Karpas-422 (cell line): Measurements from ENCODE around the gene ZBTB6. TPM values are rescaled to one million over a fixed set of nuclear protein-coding genes. Genes with fewer than 3 reads are reported as not detected.

Experiments used
- DNase-seq: peaks from one replicate; pipeline ENCODE4 v3.0.0-alpha.2; 2015
- H2AFZ ChIP-seq: fragments of 200-600 bp; sonication (generic); 2 replicates; pipeline ENCODE4 v1.6.1; 2014; ENCODE audit warnings: antibody characterized with exemption, low read length, mixed read lengths
- H3K27ac ChIP-seq: fragments of 200-600 bp; sonication (generic); 2 replicates; pipeline ENCODE4 v1.5.1; 2014; ENCODE audit warnings: mild to moderate bottlenecking, low read length, moderate library complexity
- H3K27me3 ChIP-seq: fragments of 200-600 bp; sonication (generic); 2 replicates; pipeline ENCODE4 v1.6.1; 2014; ENCODE audit warnings: low read length, mixed read lengths
- H3K36me3 ChIP-seq: fragments of 200-600 bp; sonication (generic); 2 replicates; pipeline ENCODE4 v1.6.1; 2014; ENCODE audit warnings: low read length, mixed read lengths; ENCODE audit not compliant: insufficient read depth
- H3K4me1 ChIP-seq: fragments of 200-600 bp; sonication (generic); 2 replicates; pipeline ENCODE4 v1.6.1; 2014; ENCODE audit warnings: mild to moderate bottlenecking, low read length, mixed read lengths
- H3K4me2 ChIP-seq: fragments of 200-600 bp; sonication (generic); 2 replicates; pipeline ENCODE4 v1.6.1; 2014; ENCODE audit warnings: low read length, low read depth, mild to moderate bottlenecking; ENCODE audit not compliant: poor library complexity, severe bottlenecking
- H3K4me3 ChIP-seq: fragments of 200-600 bp; sonication (generic); 2 replicates; pipeline ENCODE4 v1.5.1; 2014; ENCODE audit warnings: mild to moderate bottlenecking, antibody characterized with exemption, low read length, mixed read lengths
- H3K79me2 ChIP-seq: fragments of 200-600 bp; sonication (generic); 2 replicates; pipeline ENCODE4 v1.6.1; 2014; ENCODE audit warnings: mild to moderate bottlenecking, low read length, mixed read lengths
- H3K9ac ChIP-seq: fragments of 200-600 bp; sonication (generic); 2 replicates; pipeline ENCODE4 v1.6.0; 2014; ENCODE audit warnings: low read length
- H3K9me2 ChIP-seq: fragments of 200-600 bp; sonication (generic), shearing (Covaris generic); replicated peaks from 2 replicates; pipeline ENCODE4 v1.6.0; 2014; ENCODE audit warnings: mild to moderate bottlenecking, low read length, moderate library complexity; ENCODE audit not compliant: insufficient read depth
- H3K9me3 ChIP-seq: fragments of 300-700, 200-600 bp; sonication (generic); 2 replicates; pipeline ENCODE4 v1.6.1; 2014; ENCODE audit warnings: low read length, mixed read lengths
- H4K20me1 ChIP-seq: fragments of 200-600 bp; sonication (generic); 2 replicates; pipeline ENCODE4 v1.6.1; 2014; ENCODE audit warnings: mild to moderate bottlenecking, antibody characterized with exemption, low read length, low read depth; ENCODE audit not compliant: insufficient read depth
- total RNA-seq: library from RNA; depleted of rRNA; stranded (reverse); fragments of >200 nt; shearing (Covaris generic); gene quantifications from 2 replicates; pipeline ENCODE4 v1.2.3, GENCODE V29; 2014; ENCODE audit warnings: low replicate concordance

Gene ZBTB6
- total RNA-seq, 1 experiment from 2014 or later: 26.5 TPM

DNA sequence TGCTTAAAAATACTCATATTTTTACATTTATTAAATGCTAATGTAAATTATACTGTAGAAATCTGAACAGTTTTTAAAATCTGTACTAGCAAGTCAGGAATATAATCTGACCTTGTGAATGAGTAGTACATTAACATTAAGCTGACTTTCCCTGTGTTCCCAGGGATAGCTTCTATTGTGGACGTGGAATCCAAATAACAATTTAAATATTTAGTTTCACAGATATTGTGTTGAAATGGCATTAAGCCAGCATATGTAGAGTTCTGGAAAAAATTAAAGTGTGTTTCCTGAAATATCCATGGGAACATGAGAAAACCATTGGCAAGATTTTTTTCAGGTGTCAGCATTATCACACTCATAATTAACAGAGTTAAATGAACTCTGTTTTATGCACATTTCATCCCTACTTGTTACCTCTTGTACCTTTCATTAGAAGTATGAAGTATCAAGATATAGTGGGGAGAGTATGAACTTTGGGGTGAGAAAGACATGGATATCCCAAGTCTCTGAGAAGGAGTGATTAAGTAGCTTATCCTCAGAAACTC lies 33.4 kb upstream of the ZBTB6 start:
- no peak overlapping the region for H2AFZ ChIP-seq
- no peak overlapping the region for H3K9ac ChIP-seq
- no peak overlapping the region for H3K4me3 ChIP-seq
- no peaks in the 10 kb centered on the region for H3K27me3 ChIP-seq
- H3K27ac ChIP-seq: no peak overlapping the region
- no peaks in the 10 kb centered on the region for H3K9me2 ChIP-seq
- no peaks in the 10 kb centered on the region for H3K9me3 ChIP-seq
- H3K4me2 ChIP-seq: no peak overlapping the region
- H3K79me2 ChIP-seq: peaks cover 100% of the 10 kb centered on the region
- peaks cover 16% of the 10 kb centered on the region for H3K4me1 ChIP-seq
- H3K36me3 ChIP-seq: peaks cover 27% of the 10 kb centered on the region; the same call in 1 of the 2 replicates
- no peak for DNase-seq
- H4K20me1 ChIP-seq: peaks cover 5% of the 10 kb centered on the region

DNA sequence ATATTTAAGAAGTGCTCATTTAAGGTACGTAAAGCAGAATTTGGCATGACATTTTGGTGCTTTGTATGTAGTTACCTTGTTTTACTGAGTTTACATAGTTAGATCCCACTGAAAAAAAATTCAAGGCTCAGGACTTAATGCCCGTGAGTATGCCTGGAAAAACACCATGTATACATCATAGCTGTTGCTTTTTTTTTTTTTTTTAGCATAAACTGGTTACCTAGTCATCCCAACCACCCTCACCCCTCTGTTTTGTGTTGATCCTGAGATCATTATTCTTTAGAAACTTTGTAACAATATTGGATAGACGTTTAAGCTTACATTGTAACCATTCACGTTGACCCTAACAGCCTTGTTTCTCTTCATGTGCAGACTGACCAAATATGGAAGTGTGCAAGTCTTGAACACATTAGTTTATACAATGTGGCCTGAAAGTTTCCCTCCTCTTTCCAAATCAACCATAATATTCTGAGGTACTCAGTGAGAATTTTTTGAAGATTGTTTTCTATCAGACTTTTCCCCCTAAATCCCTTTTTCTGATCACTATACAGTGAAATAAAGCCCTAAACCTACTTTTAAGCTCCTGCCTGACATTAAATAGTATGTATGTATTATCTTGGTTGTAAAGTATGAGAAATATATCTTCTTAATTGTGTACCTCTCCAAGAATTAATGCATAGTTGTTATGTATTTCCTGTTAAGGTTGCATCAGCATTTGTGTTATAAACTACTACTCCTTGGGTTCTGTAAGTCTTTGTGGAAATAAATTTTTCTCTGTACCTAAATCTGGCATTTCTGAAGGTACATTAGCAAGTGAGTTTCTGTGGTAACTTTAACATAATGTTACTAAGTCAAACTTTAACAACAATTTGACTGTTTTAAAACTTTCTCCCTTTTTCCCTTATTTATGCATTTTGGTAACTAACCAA lies 32.1 kb upstream of the ZBTB6 start:
- no peak overlapping the region for H3K4me2 ChIP-seq
- H3K9me2 ChIP-seq: no peaks in the 10 kb centered on the region
- H3K27me3 ChIP-seq: no peaks in the 10 kb centered on the region
- H3K9ac ChIP-seq: no peak overlapping the region
- peak overlapping the region; percentile 41; the same call in 1 of the 2 replicates for H3K27ac ChIP-seq
- H3K36me3 ChIP-seq: peaks cover 27% of the 10 kb centered on the region; the same call in 1 of the 2 replicates
- DNase-seq: no peak
- peaks cover 20% of the 10 kb centered on the region for H3K4me1 ChIP-seq
- H3K9me3 ChIP-seq: no peaks in the 10 kb centered on the region
- H3K4me3 ChIP-seq: no peak overlapping the region
- H3K79me2 ChIP-seq: peaks cover 96% of the 10 kb centered on the region
- peaks cover 8% of the 10 kb centered on the region for H4K20me1 ChIP-seq
- no peak overlapping the region for H2AFZ ChIP-seq

DNA sequence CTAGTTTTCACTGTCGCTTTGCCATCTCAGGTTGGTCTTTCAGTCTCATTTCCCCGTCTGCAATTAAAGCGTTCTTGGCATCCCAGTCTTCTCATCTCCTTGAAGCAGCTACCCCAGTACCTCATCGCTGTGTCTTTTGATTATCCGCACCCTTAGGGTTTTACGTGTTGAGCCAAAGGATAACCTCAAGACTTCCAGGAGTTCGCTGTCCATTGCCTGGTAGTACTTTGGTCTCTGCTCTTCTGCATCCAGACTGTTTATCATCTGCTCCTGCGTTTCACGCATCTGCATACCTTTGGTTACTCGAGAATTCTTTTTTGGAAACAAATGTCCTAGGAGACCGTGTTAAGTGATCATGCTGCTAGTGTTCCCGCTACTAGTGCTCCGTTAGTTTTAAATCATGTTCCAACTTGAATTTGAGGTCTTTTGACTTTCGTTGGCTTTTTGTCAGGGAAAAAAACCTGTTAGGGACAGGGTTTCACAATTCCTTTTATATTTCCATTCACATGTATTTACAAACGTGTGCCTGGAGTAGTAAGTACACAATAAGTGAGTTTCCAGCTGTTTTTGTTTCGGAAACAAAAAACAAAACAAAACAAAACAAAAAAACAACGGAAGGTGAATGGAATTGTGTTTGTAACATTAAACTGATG lies 28.6 kb upstream of the ZBTB6 start:
- H3K9me3 ChIP-seq: no peaks in the 10 kb centered on the region
- peaks cover 78% of the 10 kb centered on the region for H3K79me2 ChIP-seq
- peaks cover 8% of the 10 kb centered on the region for H4K20me1 ChIP-seq
- no peaks in the 10 kb centered on the region for H3K9me2 ChIP-seq
- H3K36me3 ChIP-seq: peaks cover 18% of the 10 kb centered on the region
- no peak overlapping the region for H2AFZ ChIP-seq
- peak overlapping the region; percentile 93 for H3K4me2 ChIP-seq
- H3K4me1 ChIP-seq: peaks cover 48% of the 10 kb centered on the region
- no peaks in the 10 kb centered on the region for H3K27me3 ChIP-seq
- DNase-seq: peak; percentile 52
- H3K9ac ChIP-seq: peak overlapping the region; percentile 81
- peak overlapping the region; percentile 53 for H3K27ac ChIP-seq
- peak overlapping the region; percentile 88 for H3K4me3 ChIP-seq

GRCh38 chr9:122940749-122941581 lies 27.8 kb upstream of the ZBTB6 start, which contains the start of gene RABGAP1:
Gene RABGAP1 (plus strand): TSS chr9:122941020. CDS start chr9:122957060, 16,040 bp downstream.
- Histone ChIP-seq H3K36me3 (peaks cover 25% of the 10 kb centered on the region), H3K4me2 (peak within 1 kb of the TSS; percentile 93), H4K20me1 (peaks cover 8% of the 10 kb centered on the region), H3K9me3 (no peaks in the 10 kb centered on the region), H3K79me2 (peaks cover 78% of the 10 kb centered on the region), H3K9me2 (no peaks in the 10 kb centered on the region), H2AFZ (0 out of 2 replicates have a peak within 1 kb of the TSS, but pooled peaks have one; percentile 18), H3K4me1 (peaks cover 48% of the 10 kb centered on the region), H3K9ac (peak within 1 kb of the TSS; percentile 81), H3K27ac (peak within 1 kb of the TSS; percentile 88), H3K27me3 (no peaks in the 10 kb centered on the region), H3K4me3 (peak within 1 kb of the TSS; percentile 88)
- peak; percentile 99 for DNase-seq

GRCh38 chr9:122940454-122940748 lies 27.3 kb upstream of the ZBTB6 start:
- Histone ChIP-seq H3K36me3 (peaks cover 22% of the 10 kb centered on the region), H4K20me1 (peaks cover 8% of the 10 kb centered on the region), H3K27ac (peak overlapping the region; percentile 88), H3K4me1 (peaks cover 45% of the 10 kb centered on the region), H3K9me2 (no peaks in the 10 kb centered on the region), H3K79me2 (peaks cover 78% of the 10 kb centered on the region), H2AFZ (0 out of 2 replicates have a peak overlapping the region, but pooled peaks have one; percentile 18), H3K27me3 (no peaks in the 10 kb centered on the region), H3K4me2 (peak overlapping the region; percentile 89), H3K9me3 (no peaks in the 10 kb centered on the region), H3K9ac (peak overlapping the region; percentile 81), H3K4me3 (peak overlapping the region; percentile 79)
- no peak for DNase-seq

- Histone ChIP-seq H3K4me2 (peak overlapping the region; percentile 89), H3K79me2 (peaks cover 78% of the 10 kb centered on the region), H2AFZ (0 out of 2 replicates have a peak overlapping the region, but pooled peaks have one; percentile 27), H3K4me3 (peak overlapping the region; percentile 79), H4K20me1 (peaks cover 8% of the 10 kb centered on the region), H3K9me2 (no peaks in the 10 kb centered on the region), H3K9ac (peak overlapping the region; percentile 81), H3K27me3 (no peaks in the 10 kb centered on the region), H3K4me1 (peaks cover 44% of the 10 kb centered on the region), H3K27ac (peak overlapping the region; percentile 88), H3K36me3 (peaks cover 16% of the 10 kb centered on the region), H3K9me3 (no peaks in the 10 kb centered on the region)
- DNase-seq: peak; percentile 55
Measured at GRCh38 chr9:122939601-122940000, 26.5 kb upstream of the ZBTB6 start.

- H2AFZ ChIP-seq: no peak overlapping the region
- DNase-seq: no peak
- no peak overlapping the region for H3K4me2 ChIP-seq
- peaks cover 41% of the 10 kb centered on the region for H3K4me1 ChIP-seq
- H3K36me3 ChIP-seq: peaks cover 14% of the 10 kb centered on the region
- no peaks in the 10 kb centered on the region for H3K9me2 ChIP-seq
- peaks cover 7% of the 10 kb centered on the region for H4K20me1 ChIP-seq
- no peaks in the 10 kb centered on the region for H3K27me3 ChIP-seq
- H3K9ac ChIP-seq: no peak overlapping the region
- H3K9me3 ChIP-seq: no peaks in the 10 kb centered on the region
- H3K27ac ChIP-seq: no peak overlapping the region
- H3K79me2 ChIP-seq: peaks cover 78% of the 10 kb centered on the region
- no peak overlapping the region for H3K4me3 ChIP-seq
Measured at GRCh38 chr9:122936883-122937282, 23.8 kb upstream of the ZBTB6 start.
